Caco-2 (cell line): ENCODE results near the gene SIK3. TPM values are rescaled to one million over a fixed set of nuclear protein-coding genes. Genes with fewer than 3 reads are reported as not detected.

Experiments used
- BruUV-seq: library from RNA; stranded (reverse); fragments of 400-500 nt; replicated peaks from 2 replicates; lab custom pipeline; 2021; lab: Mats Ljungman, UMichigan
- CTCF ChIA-PET: fragments of 300-600 bp; sonication (Branson Sonifier 250); formaldehyde crosslinking; loops from one replicate; lab custom pipeline; 2022; ENCODE audit warnings: antibody characterized with exemption; lab: Charles Lee
- POLR2A ChIA-PET: fragments of 300-600 bp; sonication (Branson Sonifier 250); formaldehyde crosslinking; loops from one replicate; lab custom pipeline; 2022; ENCODE audit warnings: antibody characterized with exemption; lab: Charles Lee
- DNase-seq, 2 experiments: peaks; one replicate each; pipeline versions ENCODE4 v3.0.0 to v3.0.0-alpha.2; 2020 to 2022
- H3K27me3 ChIP-seq: replicated peaks from 2 replicates; pipeline ENCODE4 v1.6.0; 2011; ENCODE audit warnings: low read length; ENCODE audit not compliant: control insufficient read depth, insufficient read depth
- H3K36me3 ChIP-seq: 2 replicates; pipeline ENCODE4 v1.5.1; 2011; ENCODE audit warnings: low read length; ENCODE audit not compliant: control insufficient read depth, insufficient read depth
- H3K4me1 ChIP-seq: fragments of 250-450 bp; sonication (Bioruptor Pico); 2 replicates; pipeline ENCODE4 v1.5.1; 2020; ENCODE audit warnings: mild to moderate bottlenecking
- H3K4me3 ChIP-seq: 2 replicates; pipeline ENCODE4 v1.5.1; 2011; ENCODE audit warnings: low read depth, mild to moderate bottlenecking, control low read depth, low read length
- H3K9me3 ChIP-seq: fragments of 250-450 bp; sonication (Bioruptor Pico); 2 replicates; pipeline ENCODE4 v1.5.1; 2020; ENCODE audit warnings: mild to moderate bottlenecking, moderate library complexity
- H3K27ac Mint-ChIP-seq: one replicate; pipeline ENCODE4 v1.8.0; 2022; ENCODE audit warnings: mixed read lengths; ENCODE audit not compliant: unreplicated experiment
- H3K27me3 Mint-ChIP-seq: one replicate; pipeline ENCODE4 v1.8.0; 2022; ENCODE audit warnings: mixed read lengths; ENCODE audit not compliant: insufficient read depth, unreplicated experiment
- H3K36me3 Mint-ChIP-seq: one replicate; pipeline ENCODE4 v1.8.0; 2022; ENCODE audit warnings: mild to moderate bottlenecking, mixed read lengths; ENCODE audit not compliant: insufficient read depth, unreplicated experiment
- H3K4me1 Mint-ChIP-seq: one replicate; pipeline ENCODE4 v1.8.0; 2022; ENCODE audit warnings: low read depth, mixed read lengths; ENCODE audit not compliant: unreplicated experiment
- H3K4me3 Mint-ChIP-seq: one replicate; pipeline ENCODE4 v1.8.0; 2022; ENCODE audit warnings: mild to moderate bottlenecking, moderate library complexity, mixed read lengths; ENCODE audit not compliant: unreplicated experiment
- H3K9me3 Mint-ChIP-seq: one replicate; pipeline ENCODE4 v1.8.0; 2022; ENCODE audit warnings: mixed read lengths; ENCODE audit not compliant: unreplicated experiment
- intact Hi-C: fragments of 100-400 bp; cut with micrococcal nuclease; formaldehyde crosslinking; loops from one replicate; pipeline ENCODE4 v1.10.0; 2022; ENCODE audit not compliant: unreplicated experiment
- total RNA-seq: library from RNA; stranded (reverse); gene quantifications from 2 replicates; pipeline ENCODE4 v1.2.3, GENCODE V29; 2022
- TF ChIP-seq, protein P1 (sequence below), 2 experiments: fragments of 200-600 bp in 1 of 2; IDR thresholded peaks; 1 replicate in 1 of 2; 2 replicates in 1 of 2; pipeline versions ENCODE4 v1.5.1 to v1.8.0; 2011 to 2022; ENCODE audit warnings: antibody characterized with exemption in 1 of 2, control low read depth in 1 of 2, inconsistent platforms in 1 of 2, low read depth in 1 of 2, low read length in 1 of 2, mild to moderate bottlenecking in 1 of 2, moderate library complexity in 1 of 2; ENCODE audit not compliant: insufficient read depth in 1 of 2, severe bottlenecking in 1 of 2, unreplicated experiment in 1 of 2

The SIK3 gene
- total RNA-seq, 1 experiment from 2014 or later = 65.7 TPM

DNA sequence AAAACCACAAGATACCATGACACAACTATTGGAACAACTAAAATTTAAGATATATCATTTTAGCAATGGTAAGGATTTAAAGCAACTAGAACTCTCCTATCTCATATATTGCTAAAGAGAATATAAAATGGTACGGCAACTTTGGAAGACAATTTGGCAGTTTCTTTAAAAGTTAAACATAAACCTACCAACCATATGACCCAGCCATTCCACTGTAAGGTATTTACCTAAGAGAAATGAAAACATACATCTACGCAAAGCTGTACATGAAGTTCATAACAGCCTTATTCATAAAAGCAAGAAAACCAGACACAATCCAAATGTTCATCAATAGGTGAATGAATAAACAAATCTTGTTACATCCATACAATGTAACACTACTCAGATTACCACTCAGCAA is 31.3 kb downstream of the SIK3 start:
- H3K4me1 ChIP-seq = peaks cover 36% of the 10 kb centered on the region
- no peak for DNase-seq
- TF ChIP-seq, protein P1, sequence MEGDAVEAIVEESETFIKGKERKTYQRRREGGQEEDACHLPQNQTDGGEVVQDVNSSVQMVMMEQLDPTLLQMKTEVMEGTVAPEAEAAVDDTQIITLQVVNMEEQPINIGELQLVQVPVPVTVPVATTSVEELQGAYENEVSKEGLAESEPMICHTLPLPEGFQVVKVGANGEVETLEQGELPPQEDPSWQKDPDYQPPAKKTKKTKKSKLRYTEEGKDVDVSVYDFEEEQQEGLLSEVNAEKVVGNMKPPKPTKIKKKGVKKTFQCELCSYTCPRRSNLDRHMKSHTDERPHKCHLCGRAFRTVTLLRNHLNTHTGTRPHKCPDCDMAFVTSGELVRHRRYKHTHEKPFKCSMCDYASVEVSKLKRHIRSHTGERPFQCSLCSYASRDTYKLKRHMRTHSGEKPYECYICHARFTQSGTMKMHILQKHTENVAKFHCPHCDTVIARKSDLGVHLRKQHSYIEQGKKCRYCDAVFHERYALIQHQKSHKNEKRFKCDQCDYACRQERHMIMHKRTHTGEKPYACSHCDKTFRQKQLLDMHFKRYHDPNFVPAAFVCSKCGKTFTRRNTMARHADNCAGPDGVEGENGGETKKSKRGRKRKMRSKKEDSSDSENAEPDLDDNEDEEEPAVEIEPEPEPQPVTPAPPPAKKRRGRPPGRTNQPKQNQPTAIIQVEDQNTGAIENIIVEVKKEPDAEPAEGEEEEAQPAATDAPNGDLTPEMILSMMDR (IDR thresholded peaks at IDR 0.05; ENCODE audit: insufficient read depth in 1 of 2, low read depth in 1 of 2, low read length in 1 of 2, severe bottlenecking in 1 of 2, unreplicated experiment in 1 of 2) = no peak
- Mint-ChIP-seq H3K4me1 (peaks cover 35% of the 10 kb centered on the region), H3K4me3 (no peak overlapping the region), H3K9me3 (no peaks in the 10 kb centered on the region), H3K36me3 (peaks cover 7% of the 10 kb centered on the region), H3K27me3 (no peaks in the 10 kb centered on the region), H3K27ac (no peak overlapping the region)
- BruUV-seq = no TSS peak
- intact Hi-C loops = no loop called here
- H3K36me3 ChIP-seq = no peaks in the 10 kb centered on the region; the same call in 1 of the 2 replicates
- H3K4me3 ChIP-seq = no peak overlapping the region
- POLR2A ChIA-PET = interaction anchor here (0.7 kb wide), 1 partner anchor 12 kb away, joined by 5 read pairs; no protein-coding TSS in a partner anchor
- CTCF ChIA-PET = interaction anchor here (0.7 kb wide), 1 partner anchor 190 kb away, joined by 3 read pairs; no protein-coding TSS in a partner anchor
- H3K27me3 ChIP-seq = no peaks in the 10 kb centered on the region
- no peaks in the 10 kb centered on the region for H3K9me3 ChIP-seq

DNA sequence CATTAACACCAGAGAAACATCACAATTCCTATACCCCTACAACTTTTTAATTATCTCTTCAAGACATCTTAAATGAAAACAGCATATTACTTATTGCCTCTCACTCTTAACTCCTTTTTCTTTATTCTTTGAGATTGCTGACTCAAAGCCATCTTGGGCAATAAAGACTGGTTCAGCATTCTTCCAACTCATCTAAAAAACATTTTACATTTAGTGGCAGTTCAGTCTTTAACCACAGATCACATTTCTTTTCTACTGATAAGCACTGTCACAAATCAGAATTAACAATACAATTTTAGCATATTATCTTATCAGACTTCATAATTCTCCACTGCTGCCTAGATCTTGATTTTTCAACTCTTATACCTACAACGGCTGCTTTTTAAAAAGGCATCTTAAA is 34.0 kb downstream of the SIK3 start:
- no peaks in the 10 kb centered on the region for H3K9me3 ChIP-seq
- H3K4me3 Mint-ChIP-seq = no peak overlapping the region

DNA sequence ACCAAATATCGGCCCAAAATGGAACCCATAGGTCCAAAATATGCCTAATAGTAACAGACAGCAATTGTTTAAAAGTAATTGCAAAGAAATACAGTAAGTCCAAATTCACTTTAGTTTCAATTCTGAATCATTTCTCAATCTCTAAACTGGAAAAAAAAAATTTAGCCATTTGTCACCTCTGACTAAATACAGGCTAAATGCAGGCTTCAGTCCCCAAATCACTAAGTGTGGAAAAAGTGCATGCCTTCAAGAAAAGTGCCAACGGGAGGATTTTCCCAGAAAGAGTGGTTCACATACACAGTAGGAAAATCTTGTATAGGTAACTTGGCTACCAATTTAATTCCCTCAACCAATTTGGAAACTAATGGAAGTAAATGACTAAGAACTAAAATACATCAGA is 35.7 kb downstream of the SIK3 start:
- Mint-ChIP-seq H3K9me3 (no peaks in the 10 kb centered on the region), H3K4me3 (no peak overlapping the region), H3K27ac (no peak overlapping the region), H3K27me3 (no peaks in the 10 kb centered on the region), H3K36me3 (peaks cover 7% of the 10 kb centered on the region), H3K4me1 (peaks cover 10% of the 10 kb centered on the region)
- no TSS peak for BruUV-seq
- ChIA-PET CTCF (no interaction called here), POLR2A (no interaction called here)
- H3K36me3 ChIP-seq = no peaks in the 10 kb centered on the region; the same call in 1 of the 2 replicates
- DNase-seq = no peak
- no peaks in the 10 kb centered on the region for H3K27me3 ChIP-seq
- TF ChIP-seq, protein P1 (IDR thresholded peaks at IDR 0.05; ENCODE audit: insufficient read depth in 1 of 2, low read depth in 1 of 2, low read length in 1 of 2, severe bottlenecking in 1 of 2, unreplicated experiment in 1 of 2) = no peak
- H3K9me3 ChIP-seq = no peaks in the 10 kb centered on the region
- H3K4me1 ChIP-seq = peaks cover 7% of the 10 kb centered on the region; the same call in 1 of the 2 replicates
- intact Hi-C loops = no loop called here
- no peak overlapping the region for H3K4me3 ChIP-seq

More for the DNA sequence above, 34.0 kb downstream of the SIK3 start:
- no peaks in the 10 kb centered on the region for H3K27me3 Mint-ChIP-seq
- no TSS peak for BruUV-seq
- CTCF ChIA-PET = no interaction called here
- H3K36me3 ChIP-seq = no peaks in the 10 kb centered on the region; the same call in 1 of the 2 replicates
- intact Hi-C loops = no loop called here
- peaks cover 17% of the 10 kb centered on the region for H3K4me1 Mint-ChIP-seq
- H3K27ac Mint-ChIP-seq = no peak overlapping the region
- no peak overlapping the region for H3K4me3 ChIP-seq
- peaks cover 7% of the 10 kb centered on the region for H3K36me3 Mint-ChIP-seq
- no peaks in the 10 kb centered on the region for H3K27me3 ChIP-seq
- DNase-seq = no peak
- TF ChIP-seq, protein P1 (IDR thresholded peaks at IDR 0.05; ENCODE audit: insufficient read depth in 1 of 2, low read depth in 1 of 2, low read length in 1 of 2, severe bottlenecking in 1 of 2, unreplicated experiment in 1 of 2) = no peak
- H3K4me1 ChIP-seq = peaks cover 9% of the 10 kb centered on the region; the same call in 1 of the 2 replicates
- H3K9me3 Mint-ChIP-seq = no peaks in the 10 kb centered on the region
- POLR2A ChIA-PET = interaction anchor here (1.0 kb wide), 1 partner anchor 34 kb away, joined by 5 read pairs; the partner anchor contains the start of gene SIK3
